Keratinocyte (primary cell): ENCODE measurements around the gene GHRL.

Experiments used
- CTCF ChIP-seq, 3 experiments: IDR thresholded peaks in 1 of 3; conservative IDR thresholded peaks in 1 of 3; optimal IDR thresholded peaks in 1 of 3; 2 replicates in 2 of 3; 3 replicates in 1 of 3; pipeline versions ENCODE3 to v1.5.1; 2011; ENCODE audit warnings: low read length in 3 of 3, mild to moderate bottlenecking in 3 of 3, moderate library complexity in 2 of 3, control low read depth in 1 of 3, inconsistent platforms in 1 of 3; ENCODE audit not compliant: insufficient read depth in 2 of 3; ENCODE audit errors: extremely low read depth in 1 of 3
- EZH2 ChIP-seq: IDR thresholded peaks from one replicate; pipeline ENCODE4 v1.6.1; 2012; ENCODE audit warnings: inconsistent platforms, mild to moderate bottlenecking, low read length, moderate library complexity

GRCh38 chr3:10339376-10339955 is 46.7 kb upstream of the GHRL start:
- TF ChIP-seq CTCF (optimal IDR thresholded peaks at IDR 0.05 in 1 of 3, IDR thresholded peaks at IDR 0.05 in 1 of 3, conservative IDR thresholded peaks at IDR 0.05 in 1 of 3; ENCODE audit: extremely low read depth in 1 of 3, insufficient read depth in 2 of 3, low read length in 3 of 3) (no peak), EZH2 (no peak)
